GM23338 (cell line): ENCODE data around the gene NRSN2. TPM values are rescaled to one million over a fixed set of nuclear protein-coding genes. Genes with fewer than 3 reads are reported as not detected.

Source experiments
- ATAC-seq: fragments of 200-7000 bp; cut with Tn5 transposase; 3 replicates; pipeline ENCODE4 v1.9.1; 2020
- DNase-seq: peaks from one replicate; pipeline ENCODE4 v3.0.0-alpha.2; 2015; ENCODE audit warnings: low spot score
- H2AFZ ChIP-seq: fragments of 200-600 bp; sonication (generic); 2 replicates; pipeline ENCODE4 v1.8.0; 2016; ENCODE audit warnings: antibody characterized with exemption, mild to moderate bottlenecking, moderate library complexity
- H3F3A ChIP-seq: fragments of 200-600 bp; sonication (generic); replicated peaks from 2 replicates; pipeline ENCODE4 v1.8.0; 2017; ENCODE audit warnings: antibody characterized with exemption, mixed run types, low read depth
- H3K27ac ChIP-seq: fragments of 200-600 bp; sonication (generic); 2 replicates; pipeline ENCODE4 v1.6.1; 2016; ENCODE audit warnings: low read depth
- H3K27me3 ChIP-seq: fragments of 200-600 bp; sonication (generic); 2 replicates; pipeline ENCODE4 v1.8.0; 2016; ENCODE audit warnings: mild to moderate bottlenecking, mixed run types, moderate library complexity; ENCODE audit not compliant: insufficient read depth
- H3K36me3 ChIP-seq: fragments of 200-600 bp; sonication (generic); 2 replicates; pipeline ENCODE4 v1.8.0; 2016; ENCODE audit warnings: mild to moderate bottlenecking; ENCODE audit not compliant: insufficient read depth
- H3K4me1 ChIP-seq: fragments of 200-600 bp; sonication (generic); 2 replicates; pipeline ENCODE4 v1.8.0; 2016; ENCODE audit warnings: mild to moderate bottlenecking, moderate library complexity; ENCODE audit not compliant: insufficient read depth
- H3K4me2 ChIP-seq: fragments of 200-600 bp; sonication (generic); 2 replicates; pipeline ENCODE4 v1.7.1; 2017; ENCODE audit warnings: mixed run types
- H3K4me3 ChIP-seq: fragments of 200-600 bp; sonication (generic); 2 replicates; pipeline ENCODE4 v1.6.1; 2016; ENCODE audit warnings: mixed run types
- H3K79me2 ChIP-seq: fragments of 200-600 bp; sonication (generic); replicated peaks from 2 replicates; pipeline ENCODE4 v1.8.0; 2017; ENCODE audit warnings: mild to moderate bottlenecking; ENCODE audit not compliant: insufficient read depth
- H3K9me2 ChIP-seq: fragments of 200-600 bp; sonication (generic); 2 replicates; pipeline ENCODE4 v1.8.0; 2017; ENCODE audit not compliant: insufficient read depth
- H4K20me1 ChIP-seq: fragments of 200-600 bp; sonication (generic); replicated peaks from 2 replicates; pipeline ENCODE4 v1.8.0; 2017; ENCODE audit warnings: mild to moderate bottlenecking; ENCODE audit not compliant: insufficient read depth
- H3K27ac Mint-ChIP-seq: 2 replicates; pipeline ENCODE4 v1.8.0; 2020; ENCODE audit warnings: inconsistent platforms, mild to moderate bottlenecking, moderate library complexity, mixed read lengths
- H3K27me3 Mint-ChIP-seq: 3 replicates; pipeline ENCODE4 v1.8.0; 2022; ENCODE audit warnings: low read depth, mild to moderate bottlenecking, moderate library complexity, mixed read lengths, inconsistent platforms; ENCODE audit not compliant: insufficient read depth, poor library complexity
- H3K36me3 Mint-ChIP-seq: 3 replicates; pipeline ENCODE4 v1.8.0; 2021; ENCODE audit warnings: low read depth, mild to moderate bottlenecking, inconsistent platforms, moderate library complexity, mixed read lengths
- H3K4me1 Mint-ChIP-seq: 3 replicates; pipeline ENCODE4 v1.8.0; 2020; ENCODE audit warnings: mild to moderate bottlenecking, inconsistent platforms, mixed read lengths
- H3K4me3 Mint-ChIP-seq: 3 replicates; pipeline ENCODE4 v1.8.0; 2021; ENCODE audit warnings: moderate library complexity, mild to moderate bottlenecking, inconsistent platforms, mixed read lengths
- H3K9me3 Mint-ChIP-seq: 3 replicates; pipeline ENCODE4 v1.8.0; 2020; ENCODE audit warnings: moderate library complexity, mild to moderate bottlenecking, inconsistent platforms, mixed read lengths
- EZH2phosphoT487 ChIP-seq: fragments of 200-600 bp; sonication (generic); IDR thresholded peaks from one replicate; pipeline ENCODE4 v1.8.1; 2018; ENCODE audit warnings: antibody characterized with exemption; ENCODE audit not compliant: unreplicated experiment
- REST ChIP-seq: IDR thresholded peaks from one replicate; pipeline ENCODE4 v1.6.1; 2018; ENCODE audit warnings: antibody characterized with exemption; ENCODE audit not compliant: unreplicated experiment
- STAT1 ChIP-seq: IDR thresholded peaks from one replicate; pipeline ENCODE4 v1.6.1; 2016; ENCODE audit warnings: antibody characterized with exemption; ENCODE audit not compliant: unreplicated experiment
- ZNF331 ChIP-seq: fragments of 250-450 bp; sonication (Bioruptor Pico); IDR thresholded peaks from 2 replicates; pipeline ENCODE4 v1.5.0; 2020; ENCODE audit warnings: low read depth, mild to moderate bottlenecking, moderate library complexity
- polyA plus RNA-seq: library from polyadenylated mRNA; unstranded; fragments of >200 nt; fragmentation: Nextera tagmentation; extraction: Ambion mirVana; gene quantifications from 2 replicates; pipeline ENCODE4 v1.2.1, GENCODE V29; 2016
- total RNA-seq: library from RNA; depleted of rRNA; stranded (reverse); fragments of >200 nt; shearing (Covaris generic); gene quantifications from 2 replicates; pipeline ENCODE4 v1.2.3, GENCODE V29; 2014
- TF ChIP-seq, protein P1 (sequence below): fragments of 250-450 bp; sonication (Bioruptor Pico); IDR thresholded peaks from 2 replicates; pipeline ENCODE4 v1.5.0; 2020; ENCODE audit warnings: mild to moderate bottlenecking, moderate library complexity

The NRSN2 gene
- total and polyA plus RNA-seq, 2 experiments from 2014 or later, result 14.4 to 17.9 TPM

DNA sequence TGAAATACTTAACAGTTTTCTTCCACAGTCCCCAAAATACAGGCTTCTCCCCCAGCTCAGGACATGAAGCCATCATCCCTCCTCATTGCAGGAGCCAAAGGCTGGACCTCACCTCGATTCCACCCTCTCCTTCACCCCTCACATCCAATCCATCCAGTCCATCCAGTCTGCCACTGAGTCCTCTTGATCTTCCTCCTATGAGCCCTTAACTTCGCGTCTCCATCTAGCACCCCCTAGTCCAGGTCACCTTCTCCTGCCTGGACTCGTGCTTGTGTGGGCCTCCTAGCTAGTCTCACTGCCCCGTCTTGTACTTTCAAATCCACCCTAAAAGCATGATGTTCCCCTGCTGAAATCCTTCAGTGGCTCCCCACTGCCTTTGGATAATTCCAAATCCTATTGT lies 37.0 kb downstream of the NRSN2 start:
- Mint-ChIP-seq H3K27ac (no peak overlapping the region), H3K27me3 (peaks cover 11% of the 10 kb centered on the region), H3K9me3 (no peaks in the 10 kb centered on the region; the same call in 2 of the 3 replicates), H3K4me3 (peak overlapping the region; percentile 5; the same call in 1 of the 3 replicates), H3K36me3 (peaks cover 28% of the 10 kb centered on the region), H3K4me1 (peaks cover 8% of the 10 kb centered on the region)
- DNase-seq (no peak), ATAC-seq (no peak)
- no peak overlapping the region for H3K4me3 ChIP-seq
- H3K36me3 ChIP-seq, result no peaks in the 10 kb centered on the region; the same call in 1 of the 2 replicates
- no peaks in the 10 kb centered on the region for H3K9me2 ChIP-seq
- H3K27me3 ChIP-seq, result peaks cover 14% of the 10 kb centered on the region
- H3F3A ChIP-seq, result peaks cover 15% of the 10 kb centered on the region; the same call in 1 of the 2 replicates
- 0 out of 2 replicates have a peak, but pooled peaks cover 3% of the 10 kb centered on the region for H3K79me2 ChIP-seq
- H3K4me1 ChIP-seq, result 0 out of 2 replicates have a peak, but pooled peaks cover 4% of the 10 kb centered on the region
- H2AFZ ChIP-seq, result no peak overlapping the region
- TF ChIP-seq EZH2phosphoT487, result no peak
- no peak for TF ChIP-seq ZNF331
- TF ChIP-seq REST, result no peak
- peaks cover 3% of the 10 kb centered on the region; the same call in 1 of the 2 replicates for H4K20me1 ChIP-seq
- no peak overlapping the region for H3K4me2 ChIP-seq
- H3K27ac ChIP-seq, result no peak overlapping the region

DNA sequence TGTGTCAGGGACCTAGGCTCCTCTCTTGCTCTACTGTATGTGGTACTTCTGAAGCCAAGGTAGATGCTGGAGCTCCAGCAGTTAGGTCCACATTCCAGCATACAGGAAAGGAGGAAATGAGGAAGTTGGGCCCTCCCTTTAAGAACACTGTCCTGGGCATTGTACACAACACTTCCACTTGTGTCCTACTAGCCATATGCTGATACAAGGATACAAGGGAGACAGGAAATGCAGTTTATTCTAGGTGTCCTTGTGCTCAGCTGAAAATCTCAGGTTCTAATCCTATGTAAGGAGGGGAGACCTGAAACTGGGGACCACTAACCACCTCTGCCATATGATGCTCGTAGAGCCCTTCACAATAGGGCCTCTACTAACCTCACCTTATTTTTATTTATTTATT lies 37.8 kb downstream of the NRSN2 start:
- H3K9me2 ChIP-seq, result no peaks in the 10 kb centered on the region
- H3K36me3 ChIP-seq, result no peaks in the 10 kb centered on the region; the same call in 1 of the 2 replicates
- 0 out of 2 replicates have a peak, but pooled peaks cover 4% of the 10 kb centered on the region for H3K4me1 ChIP-seq
- no peak for DNase-seq
- peaks cover 14% of the 10 kb centered on the region for H3K27me3 ChIP-seq
- H3K4me2 ChIP-seq, result no peak overlapping the region
- H3K27ac ChIP-seq, result no peak overlapping the region
- peaks cover 11% of the 10 kb centered on the region; the same call in 1 of the 2 replicates for H3F3A ChIP-seq
- Mint-ChIP-seq H3K27me3 (peaks cover 12% of the 10 kb centered on the region), H3K4me1 (peaks cover 8% of the 10 kb centered on the region), H3K36me3 (peaks cover 34% of the 10 kb centered on the region), H3K27ac (no peak overlapping the region), H3K9me3 (no peaks in the 10 kb centered on the region; the same call in 2 of the 3 replicates), H3K4me3 (no peak overlapping the region)
- H3K4me3 ChIP-seq, result no peak overlapping the region
- peaks cover 3% of the 10 kb centered on the region; the same call in 1 of the 2 replicates for H4K20me1 ChIP-seq
- no peak for TF ChIP-seq STAT1
- no peak for ATAC-seq
- H3K79me2 ChIP-seq, result 0 out of 2 replicates have a peak, but pooled peaks cover 3% of the 10 kb centered on the region
- no peak overlapping the region for H2AFZ ChIP-seq

DNA sequence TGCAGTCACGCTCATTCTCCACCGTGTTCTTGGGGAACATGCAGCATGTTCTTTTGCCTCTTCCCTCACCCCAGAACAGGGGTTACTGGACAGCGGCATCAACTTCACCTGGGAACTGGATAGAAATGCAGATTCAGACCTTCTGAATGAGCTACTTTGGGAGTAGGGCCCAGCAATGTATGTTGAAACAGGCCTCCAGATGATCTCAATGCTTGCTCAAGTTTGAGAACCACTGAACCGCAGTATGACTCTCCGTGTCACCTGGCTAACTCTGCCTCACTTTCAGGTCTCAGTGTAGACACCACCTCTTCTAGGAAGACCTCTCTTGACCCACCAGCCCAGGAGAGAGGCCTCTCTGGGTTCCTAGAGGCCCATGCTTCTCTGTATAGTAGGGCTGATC lies 38.5 kb downstream of the NRSN2 start:
- H3K9me2 ChIP-seq, result no peaks in the 10 kb centered on the region
- Mint-ChIP-seq H3K27ac (no peak overlapping the region), H3K9me3 (no peaks in the 10 kb centered on the region; the same call in 2 of the 3 replicates)
- TF ChIP-seq ZNF331, result no peak
- TF ChIP-seq, protein P1, sequence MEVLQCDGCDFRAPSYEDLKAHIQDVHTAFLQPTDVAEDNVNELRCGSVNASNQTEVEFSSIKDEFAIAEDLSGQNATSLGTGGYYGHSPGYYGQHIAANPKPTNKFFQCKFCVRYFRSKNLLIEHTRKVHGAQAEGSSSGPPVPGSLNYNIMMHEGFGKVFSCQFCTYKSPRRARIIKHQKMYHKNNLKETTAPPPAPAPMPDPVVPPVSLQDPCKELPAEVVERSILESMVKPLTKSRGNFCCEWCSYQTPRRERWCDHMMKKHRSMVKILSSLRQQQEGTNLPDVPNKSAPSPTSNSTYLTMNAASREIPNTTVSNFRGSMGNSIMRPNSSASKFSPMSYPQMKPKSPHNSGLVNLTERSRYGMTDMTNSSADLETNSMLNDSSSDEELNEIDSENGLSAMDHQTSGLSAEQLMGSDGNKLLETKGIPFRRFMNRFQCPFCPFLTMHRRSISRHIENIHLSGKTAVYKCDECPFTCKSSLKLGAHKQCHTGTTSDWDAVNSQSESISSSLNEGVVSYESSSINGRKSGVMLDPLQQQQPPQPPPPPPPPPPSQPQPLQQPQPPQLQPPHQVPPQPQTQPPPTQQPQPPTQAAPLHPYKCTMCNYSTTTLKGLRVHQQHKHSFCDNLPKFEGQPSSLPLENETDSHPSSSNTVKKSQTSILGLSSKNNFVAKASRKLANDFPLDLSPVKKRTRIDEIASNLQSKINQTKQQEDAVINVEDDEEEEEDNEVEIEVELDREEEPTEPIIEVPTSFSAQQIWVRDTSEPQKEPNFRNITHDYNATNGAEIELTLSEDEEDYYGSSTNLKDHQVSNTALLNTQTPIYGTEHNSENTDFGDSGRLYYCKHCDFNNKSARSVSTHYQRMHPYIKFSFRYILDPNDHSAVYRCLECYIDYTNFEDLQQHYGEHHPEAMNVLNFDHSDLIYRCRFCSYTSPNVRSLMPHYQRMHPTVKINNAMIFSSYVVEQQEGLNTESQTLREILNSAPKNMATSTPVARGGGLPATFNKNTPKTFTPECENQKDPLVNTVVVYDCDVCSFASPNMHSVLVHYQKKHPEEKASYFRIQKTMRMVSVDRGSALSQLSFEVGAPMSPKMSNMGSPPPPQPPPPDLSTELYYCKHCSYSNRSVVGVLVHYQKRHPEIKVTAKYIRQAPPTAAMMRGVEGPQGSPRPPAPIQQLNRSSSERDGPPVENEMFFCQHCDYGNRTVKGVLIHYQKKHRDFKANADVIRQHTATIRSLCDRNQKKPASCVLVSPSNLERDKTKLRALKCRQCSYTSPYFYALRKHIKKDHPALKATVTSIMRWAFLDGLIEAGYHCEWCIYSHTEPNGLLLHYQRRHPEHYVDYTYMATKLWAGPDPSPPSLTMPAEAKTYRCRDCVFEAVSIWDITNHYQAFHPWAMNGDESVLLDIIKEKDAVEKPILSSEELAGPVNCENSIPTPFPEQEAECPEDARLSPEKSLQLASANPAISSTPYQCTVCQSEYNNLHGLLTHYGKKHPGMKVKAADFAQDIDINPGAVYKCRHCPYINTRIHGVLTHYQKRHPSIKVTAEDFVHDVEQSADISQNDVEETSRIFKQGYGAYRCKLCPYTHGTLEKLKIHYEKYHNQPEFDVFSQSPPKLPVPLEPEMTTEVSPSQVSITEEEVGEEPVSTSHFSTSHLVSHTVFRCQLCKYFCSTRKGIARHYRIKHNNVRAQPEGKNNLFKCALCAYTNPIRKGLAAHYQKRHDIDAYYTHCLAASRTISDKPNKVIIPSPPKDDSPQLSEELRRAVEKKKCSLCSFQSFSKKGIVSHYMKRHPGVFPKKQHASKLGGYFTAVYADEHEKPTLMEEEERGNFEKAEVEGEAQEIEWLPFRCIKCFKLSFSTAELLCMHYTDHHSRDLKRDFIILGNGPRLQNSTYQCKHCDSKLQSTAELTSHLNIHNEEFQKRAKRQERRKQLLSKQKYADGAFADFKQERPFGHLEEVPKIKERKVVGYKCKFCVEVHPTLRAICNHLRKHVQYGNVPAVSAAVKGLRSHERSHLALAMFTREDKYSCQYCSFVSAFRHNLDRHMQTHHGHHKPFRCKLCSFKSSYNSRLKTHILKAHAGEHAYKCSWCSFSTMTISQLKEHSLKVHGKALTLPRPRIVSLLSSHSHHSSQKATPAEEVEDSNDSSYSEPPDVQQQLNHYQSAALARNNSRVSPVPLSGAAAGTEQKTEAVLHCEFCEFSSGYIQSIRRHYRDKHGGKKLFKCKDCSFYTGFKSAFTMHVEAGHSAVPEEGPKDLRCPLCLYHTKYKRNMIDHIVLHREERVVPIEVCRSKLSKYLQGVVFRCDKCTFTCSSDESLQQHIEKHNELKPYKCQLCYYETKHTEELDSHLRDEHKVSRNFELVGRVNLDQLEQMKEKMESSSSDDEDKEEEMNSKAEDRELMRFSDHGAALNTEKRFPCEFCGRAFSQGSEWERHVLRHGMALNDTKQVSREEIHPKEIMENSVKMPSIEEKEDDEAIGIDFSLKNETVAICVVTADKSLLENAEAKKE (CRISPR knock-in tag), result no peak

More for the DNA sequence above, 38.5 kb downstream of the NRSN2 start:
- no peak overlapping the region for H3K4me3 Mint-ChIP-seq
- Histone ChIP-seq H3K36me3 (no peaks in the 10 kb centered on the region; the same call in 1 of the 2 replicates), H4K20me1 (peaks cover 3% of the 10 kb centered on the region; the same call in 1 of the 2 replicates), H3K27me3 (peaks cover 14% of the 10 kb centered on the region), H3F3A (peaks cover 8% of the 10 kb centered on the region; the same call in 1 of the 2 replicates), H3K27ac (no peak overlapping the region), H3K4me3 (no peak overlapping the region), H3K79me2 (0 out of 2 replicates have a peak, but pooled peaks cover 3% of the 10 kb centered on the region), H3K4me1 (0 out of 2 replicates have a peak, but pooled peaks cover 4% of the 10 kb centered on the region), H3K4me2 (no peak overlapping the region), H2AFZ (no peak overlapping the region)
- no peak for DNase-seq
- H3K36me3 Mint-ChIP-seq, result peaks cover 38% of the 10 kb centered on the region
- H3K4me1 Mint-ChIP-seq, result peaks cover 8% of the 10 kb centered on the region; the same call in 2 of the 3 replicates
- ATAC-seq, result no peak
- peaks cover 12% of the 10 kb centered on the region for H3K27me3 Mint-ChIP-seq
